Liver (tissue), 9 donors: Measurements from ENCODE around the gene IFNGR1. TPM values are rescaled to one million over a fixed set of nuclear protein-coding genes. Genes with fewer than 3 reads are reported as not detected.

Experiments
- DNase-seq: peaks from one replicate; pipeline ENCODE4 v3.0.0-alpha.2; 2017; ENCODE audit warnings: low spot score
- H3K27ac ChIP-seq, 2 donors: one replicate each; pipeline ENCODE4 v1.7.0; 2013; ENCODE audit warnings: inconsistent platforms in 2 of 2, low read length in 2 of 2, control low read depth in 1 of 2, low read depth in 1 of 2, mild to moderate bottlenecking in 1 of 2
- H3K27me3 ChIP-seq, 4 donors: one replicate each; pipeline versions ENCODE4 v1.6.1 to v1.7.0; 2013; ENCODE audit warnings: low read length in 3 of 4, inconsistent platforms in 1 of 4, mild to moderate bottlenecking in 1 of 4, moderate library complexity in 1 of 4; ENCODE audit not compliant: control insufficient read depth in 4 of 4, insufficient read depth in 4 of 4
- H3K36me3 ChIP-seq, 4 donors: one replicate each; pipeline versions ENCODE4 v1.6.1 to v1.7.0; 2013; ENCODE audit warnings: low read length in 3 of 4, mild to moderate bottlenecking in 3 of 4, low read depth in 1 of 4, moderate library complexity in 1 of 4; ENCODE audit not compliant: control insufficient read depth in 4 of 4, insufficient read depth in 3 of 4
- H3K4me1 ChIP-seq, 4 donors: one replicate each; pipeline versions ENCODE4 v1.6.1 to v1.7.0; 2013; ENCODE audit warnings: low read length in 3 of 4, mild to moderate bottlenecking in 3 of 4, moderate library complexity in 1 of 4; ENCODE audit not compliant: control insufficient read depth in 4 of 4, insufficient read depth in 4 of 4
- H3K4me3 ChIP-seq, 3 donors: one replicate each; pipeline versions ENCODE4 v1.6.1 to v1.7.0; 2013; ENCODE audit warnings: low read length in 3 of 3, control low read depth in 1 of 3, low read depth in 1 of 3, mild to moderate bottlenecking in 1 of 3
- H3K9ac ChIP-seq, 2 donors: one replicate each; pipeline ENCODE4 v1.7.0; 2013; ENCODE audit warnings: low read length in 2 of 2, mild to moderate bottlenecking in 2 of 2, moderate library complexity in 2 of 2, control low read depth in 1 of 2, low read depth in 1 of 2
- H3K9me3 ChIP-seq, 4 donors: one replicate each; pipeline versions ENCODE4 v1.6.1 to v1.7.0; 2013; ENCODE audit warnings: low read length in 3 of 4; ENCODE audit not compliant: control insufficient read depth in 4 of 4
- EGR1 ChIP-seq, 2 donors: IDR thresholded peaks; 2 replicates each; pipeline ENCODE4 v1.6.1; 2016 to 2018; ENCODE audit warnings: antibody characterized with exemption in 2 of 2, low read depth in 2 of 2
- FOXA2 ChIP-seq: IDR thresholded peaks from 2 replicates; pipeline ENCODE4 v1.6.1; 2016; ENCODE audit warnings: antibody characterized with exemption
- GABPA ChIP-seq, 2 donors: IDR thresholded peaks in 1 of 2; conservative IDR thresholded peaks in 1 of 2; 2 replicates each; pipeline ENCODE4 v1.6.1; 2016; ENCODE audit warnings: antibody characterized with exemption in 2 of 2, mild to moderate bottlenecking in 1 of 2, moderate library complexity in 1 of 2
- HNF4A ChIP-seq, 2 donors: conservative IDR thresholded peaks; 2 replicates each; pipeline ENCODE4 v1.6.1; 2016; ENCODE audit warnings: antibody characterized with exemption in 2 of 2, mild to moderate bottlenecking in 2 of 2
- HNF4G ChIP-seq: IDR thresholded peaks from 2 replicates; pipeline ENCODE4 v1.6.1; 2016; ENCODE audit warnings: antibody characterized with exemption
- RAD21 ChIP-seq, 2 donors: IDR thresholded peaks; 2 replicates each; pipeline ENCODE4 v1.6.1; 2016; ENCODE audit warnings: antibody characterized with exemption in 2 of 2, mild to moderate bottlenecking in 2 of 2
- RXRA ChIP-seq, 2 donors: IDR thresholded peaks; 2 replicates each; pipeline ENCODE4 v1.6.1; 2017 to 2018; ENCODE audit warnings: antibody characterized with exemption in 2 of 2, mild to moderate bottlenecking in 1 of 2
- YY1 ChIP-seq: IDR thresholded peaks from 2 replicates; pipeline ENCODE4 v1.6.1; 2016; ENCODE audit warnings: antibody characterized with exemption, mild to moderate bottlenecking
- WGBS: extraction: QIAGEN DNeasy Blood & Tissue Kit; methylation state at CpG from one replicate; pipeline ENCODE4 v1.1.7; 2013; 5-methylcytosine and 5-hydroxymethylcytosine counted together
- polyA plus RNA-seq, 2 donors: library from polyadenylated mRNA; stranded (reverse) in 1 of 2; unstranded in 1 of 2; fragments of 200-250 nt in 1 of 2; fragments of >200 nt in 1 of 2; fragmentation: Nextera tagmentation in 1 of 2; extraction: Ambion mirVana in 1 of 2; gene quantifications; one replicate each; pipeline versions ENCODE4 v1.2.1 to v1.2.3, GENCODE V29; 2013 to 2015
- total RNA-seq, 2 donors: library from RNA; depleted of rRNA; stranded (reverse); fragments of >200 nt; gene quantifications; one replicate each; pipeline ENCODE4 v1.2.3, GENCODE V29; 2014
- TF ChIP-seq, protein P1 (sequence below): IDR thresholded peaks from 2 replicates; pipeline ENCODE4 v1.6.1; 2016; ENCODE audit warnings: antibody characterized with exemption, mild to moderate bottlenecking
- TF ChIP-seq, protein P2 (sequence below): IDR thresholded peaks from 2 replicates; pipeline ENCODE4 v1.6.1; 2016; ENCODE audit warnings: antibody characterized with exemption
- TF ChIP-seq, protein P3 (sequence below): fragments of 150-350 bp; IDR thresholded peaks from 2 replicates; pipeline ENCODE4 v1.5.1; 2017; ENCODE audit warnings: improper control_type of control experiment, low read depth, low read length; ENCODE audit not compliant: missing input control
- donor health status: healthy.
- donor health status: healthy.
- donor health status: healthy.
- donor health status: healthy.
- donor health status: healthy.

Gene IFNGR1
- total and polyA plus RNA-seq, 4 donors = 33.9 to 57.8 (median 39.0) TPM

DNA sequence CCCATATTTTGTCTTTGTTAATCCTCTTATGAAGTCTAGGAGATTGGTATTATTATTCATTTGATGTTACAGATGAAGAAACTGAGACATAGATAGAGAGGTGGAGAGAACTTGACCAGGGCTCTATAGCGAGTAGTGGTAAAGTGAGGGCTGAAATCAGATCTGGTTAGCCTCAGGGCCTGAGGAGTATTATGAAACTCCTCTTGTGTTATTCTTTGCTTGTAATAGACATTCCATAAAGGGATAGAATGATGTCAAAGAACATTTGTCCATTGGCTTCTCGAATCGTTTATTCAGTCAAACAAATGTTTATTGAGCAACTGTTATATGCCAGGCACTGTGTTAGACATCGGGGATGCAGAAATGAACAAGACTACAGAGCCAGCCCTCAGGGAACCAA lies 45.7 kb downstream of the IFNGR1 start, which contains the start of gene IL22RA2 (continued):
- TF ChIP-seq, protein P1, sequence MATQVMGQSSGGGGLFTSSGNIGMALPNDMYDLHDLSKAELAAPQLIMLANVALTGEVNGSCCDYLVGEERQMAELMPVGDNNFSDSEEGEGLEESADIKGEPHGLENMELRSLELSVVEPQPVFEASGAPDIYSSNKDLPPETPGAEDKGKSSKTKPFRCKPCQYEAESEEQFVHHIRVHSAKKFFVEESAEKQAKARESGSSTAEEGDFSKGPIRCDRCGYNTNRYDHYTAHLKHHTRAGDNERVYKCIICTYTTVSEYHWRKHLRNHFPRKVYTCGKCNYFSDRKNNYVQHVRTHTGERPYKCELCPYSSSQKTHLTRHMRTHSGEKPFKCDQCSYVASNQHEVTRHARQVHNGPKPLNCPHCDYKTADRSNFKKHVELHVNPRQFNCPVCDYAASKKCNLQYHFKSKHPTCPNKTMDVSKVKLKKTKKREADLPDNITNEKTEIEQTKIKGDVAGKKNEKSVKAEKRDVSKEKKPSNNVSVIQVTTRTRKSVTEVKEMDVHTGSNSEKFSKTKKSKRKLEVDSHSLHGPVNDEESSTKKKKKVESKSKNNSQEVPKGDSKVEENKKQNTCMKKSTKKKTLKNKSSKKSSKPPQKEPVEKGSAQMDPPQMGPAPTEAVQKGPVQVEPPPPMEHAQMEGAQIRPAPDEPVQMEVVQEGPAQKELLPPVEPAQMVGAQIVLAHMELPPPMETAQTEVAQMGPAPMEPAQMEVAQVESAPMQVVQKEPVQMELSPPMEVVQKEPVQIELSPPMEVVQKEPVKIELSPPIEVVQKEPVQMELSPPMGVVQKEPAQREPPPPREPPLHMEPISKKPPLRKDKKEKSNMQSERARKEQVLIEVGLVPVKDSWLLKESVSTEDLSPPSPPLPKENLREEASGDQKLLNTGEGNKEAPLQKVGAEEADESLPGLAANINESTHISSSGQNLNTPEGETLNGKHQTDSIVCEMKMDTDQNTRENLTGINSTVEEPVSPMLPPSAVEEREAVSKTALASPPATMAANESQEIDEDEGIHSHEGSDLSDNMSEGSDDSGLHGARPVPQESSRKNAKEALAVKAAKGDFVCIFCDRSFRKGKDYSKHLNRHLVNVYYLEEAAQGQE = no peak
- no peak for TF ChIP-seq RXRA (IDR thresholded peaks at IDR 0.05)
- TF ChIP-seq HNF4A (conservative IDR thresholded peaks at IDR 0.05) = no peak
- no peak for TF ChIP-seq FOXA2
- no peak for TF ChIP-seq GABPA (IDR thresholded peaks at IDR 0.05 in 1 of 2, conservative IDR thresholded peaks at IDR 0.05 in 1 of 2)
- TF ChIP-seq HNF4G = no peak
- no peak for TF ChIP-seq RAD21 (IDR thresholded peaks at IDR 0.05)

DNA sequence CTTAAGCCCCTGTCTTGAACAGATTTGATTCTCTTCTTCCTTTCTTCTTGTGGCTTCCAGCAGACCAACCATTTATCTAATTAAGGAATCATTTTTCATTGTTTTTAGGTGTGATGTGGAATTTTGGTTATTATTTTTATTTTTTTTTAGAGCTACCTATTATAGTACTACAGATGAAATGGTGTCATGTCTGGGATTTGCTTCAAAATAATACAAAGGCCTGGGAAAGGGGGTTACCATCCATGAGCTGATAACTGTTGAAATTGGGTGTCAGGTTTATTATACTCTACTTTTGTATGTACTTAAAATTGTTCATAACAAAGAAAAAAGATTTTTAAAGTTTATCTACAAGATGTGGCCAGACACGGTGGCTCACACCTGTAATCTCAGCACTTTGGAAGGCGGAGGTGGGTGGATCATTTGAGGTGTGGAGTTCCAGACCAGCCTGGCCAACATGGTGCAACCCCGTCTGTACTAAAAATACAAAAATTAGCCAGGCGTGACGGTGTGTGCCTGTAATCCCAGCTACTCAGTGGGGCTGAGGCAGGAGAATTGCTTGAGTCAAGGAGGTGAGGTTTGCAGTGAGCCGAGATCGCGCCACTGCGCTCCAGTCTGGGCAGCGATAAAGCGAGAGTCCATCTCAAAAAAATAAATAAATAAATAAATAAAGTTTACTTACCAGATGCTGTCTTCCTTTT lies 46.3 kb downstream of the IFNGR1 start:
- Histone ChIP-seq H3K36me3 (no peaks in the 10 kb centered on the region), H3K9ac (no peak overlapping the region), H3K27ac (no peak overlapping the region), H3K9me3 (no peaks in the 10 kb centered on the region), H3K4me3 (no peak overlapping the region), H3K27me3 (no peaks in the 10 kb centered on the region), H3K4me1 (no peaks in the 10 kb centered on the region)
- 93% methylated on average over 11 of the region's 11 CpGs for WGBS
- no peak for DNase-seq
- TF ChIP-seq, protein P2, sequence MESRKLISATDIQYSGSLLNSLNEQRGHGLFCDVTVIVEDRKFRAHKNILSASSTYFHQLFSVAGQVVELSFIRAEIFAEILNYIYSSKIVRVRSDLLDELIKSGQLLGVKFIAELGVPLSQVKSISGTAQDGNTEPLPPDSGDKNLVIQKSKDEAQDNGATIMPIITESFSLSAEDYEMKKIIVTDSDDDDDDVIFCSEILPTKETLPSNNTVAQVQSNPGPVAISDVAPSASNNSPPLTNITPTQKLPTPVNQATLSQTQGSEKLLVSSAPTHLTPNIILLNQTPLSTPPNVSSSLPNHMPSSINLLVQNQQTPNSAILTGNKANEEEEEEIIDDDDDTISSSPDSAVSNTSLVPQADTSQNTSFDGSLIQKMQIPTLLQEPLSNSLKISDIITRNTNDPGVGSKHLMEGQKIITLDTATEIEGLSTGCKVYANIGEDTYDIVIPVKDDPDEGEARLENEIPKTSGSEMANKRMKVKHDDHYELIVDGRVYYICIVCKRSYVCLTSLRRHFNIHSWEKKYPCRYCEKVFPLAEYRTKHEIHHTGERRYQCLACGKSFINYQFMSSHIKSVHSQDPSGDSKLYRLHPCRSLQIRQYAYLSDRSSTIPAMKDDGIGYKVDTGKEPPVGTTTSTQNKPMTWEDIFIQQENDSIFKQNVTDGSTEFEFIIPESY = no peak
- TF ChIP-seq RAD21 (IDR thresholded peaks at IDR 0.05) = no peak
- no peak for TF ChIP-seq HNF4A (conservative IDR thresholded peaks at IDR 0.05)
- TF ChIP-seq YY1 = no peak
- TF ChIP-seq EGR1 (IDR thresholded peaks at IDR 0.05; ENCODE audit: low read depth in 2 of 2) = no peak
- no peak for TF ChIP-seq HNF4G
- TF ChIP-seq, protein P3, sequence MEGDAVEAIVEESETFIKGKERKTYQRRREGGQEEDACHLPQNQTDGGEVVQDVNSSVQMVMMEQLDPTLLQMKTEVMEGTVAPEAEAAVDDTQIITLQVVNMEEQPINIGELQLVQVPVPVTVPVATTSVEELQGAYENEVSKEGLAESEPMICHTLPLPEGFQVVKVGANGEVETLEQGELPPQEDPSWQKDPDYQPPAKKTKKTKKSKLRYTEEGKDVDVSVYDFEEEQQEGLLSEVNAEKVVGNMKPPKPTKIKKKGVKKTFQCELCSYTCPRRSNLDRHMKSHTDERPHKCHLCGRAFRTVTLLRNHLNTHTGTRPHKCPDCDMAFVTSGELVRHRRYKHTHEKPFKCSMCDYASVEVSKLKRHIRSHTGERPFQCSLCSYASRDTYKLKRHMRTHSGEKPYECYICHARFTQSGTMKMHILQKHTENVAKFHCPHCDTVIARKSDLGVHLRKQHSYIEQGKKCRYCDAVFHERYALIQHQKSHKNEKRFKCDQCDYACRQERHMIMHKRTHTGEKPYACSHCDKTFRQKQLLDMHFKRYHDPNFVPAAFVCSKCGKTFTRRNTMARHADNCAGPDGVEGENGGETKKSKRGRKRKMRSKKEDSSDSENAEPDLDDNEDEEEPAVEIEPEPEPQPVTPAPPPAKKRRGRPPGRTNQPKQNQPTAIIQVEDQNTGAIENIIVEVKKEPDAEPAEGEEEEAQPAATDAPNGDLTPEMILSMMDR = no peak
